ENCODE measurements around the gene OR5B21. TPM values are rescaled to one million over a fixed set of nuclear protein-coding genes. Genes with fewer than 3 reads are reported as not detected.

OR5B21 gene
- total RNA-seq, 2 donors from 2014 or later = 3.5 to 3.9 TPM

DNA sequence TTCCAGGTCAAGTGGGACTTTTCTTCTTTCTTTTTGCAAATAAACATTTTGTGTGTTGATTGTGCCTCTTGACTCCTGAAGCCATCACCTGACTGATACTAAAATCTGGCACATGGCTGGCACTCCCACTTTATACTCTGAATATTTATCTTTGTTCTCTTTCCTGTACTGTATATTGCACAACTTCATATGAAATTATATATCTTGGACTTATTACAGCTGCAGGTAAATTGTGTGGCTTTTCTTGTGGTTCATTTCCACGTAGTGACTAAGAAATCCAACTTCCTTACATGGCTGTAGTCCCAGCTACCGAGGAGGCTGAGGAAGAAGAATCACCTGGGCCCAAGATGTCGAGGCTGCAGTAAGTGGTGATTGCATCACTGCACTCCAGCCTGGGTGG is 42.2 kb downstream of the OR5B21 start:
- DNase-seq (ENCODE audit: low spot score) (no peak), ATAC-seq (no peak)
- Mint-ChIP-seq H3K27ac (no peak overlapping the region), H3K4me3 (no peak overlapping the region), H3K9me3 (peaks cover 5% of the 10 kb centered on the region), H3K4me1 (ENCODE audit: low read depth in 2 of 2) (no peaks in the 10 kb centered on the region), H3K27me3 (peaks cover 0 to 7% of the 10 kb centered on the region in 2 donors), H3K36me3 (peaks cover 5% of the 10 kb centered on the region)

Other genes with a start within 250 kb of the OR5B21 start
- gene OR10W1, start 239.8 kb downstream of the OR5B21 start, total RNA-seq = not detected
- gene OR5B17, start 149.0 kb downstream of the OR5B21 start, total RNA-seq = not detected
- not detected for gene OR5B3, start 101.2 kb downstream of the OR5B21 start, total RNA-seq
- not detected for gene OR5B2, start 80.0 kb downstream of the OR5B21 start, total RNA-seq
- gene OR5B12, start 65.9 kb downstream of the OR5B21 start, total RNA-seq = not detected
- gene LPXN, start 67.8 kb upstream of the OR5B21 start, total RNA-seq = 100 to 1,000 TPM; 239 to 243 TPM
- gene ZFP91, start 71.0 kb upstream of the OR5B21 start, total RNA-seq = 10 to 100 TPM; 52.9 to 54.3 TPM
- gene CNTF, start 114.6 kb upstream of the OR5B21 start, total RNA-seq = 1 to 10 TPM; 4.7 to 6.3 TPM
- gene GLYAT, start 223.8 kb upstream of the OR5B21 start, total RNA-seq = not detected